HepG2 (cell line): ENCODE data around the gene SQSTM1. TPM values are rescaled to one million over a fixed set of nuclear protein-coding genes. Genes with fewer than 3 reads are reported as not detected.

Experiments
- AKAP8 ChIP-seq: sonication (generic); formaldehyde crosslinking; IDR thresholded peaks from 2 replicates; pipeline ENCODE4 v1.5.1; 2020; ENCODE audit warnings: mild to moderate bottlenecking, missing genetic modification reagents
- CBX5 ChIP-seq: sonication (generic); formaldehyde crosslinking; IDR thresholded peaks from 2 replicates; pipeline ENCODE4 v1.4.0; 2020; ENCODE audit warnings: missing genetic modification reagents, borderline replicate concordance
- EP300 ChIP-seq, 3 experiments: sonication (generic) in 1 of 3; formaldehyde crosslinking in 1 of 3; IDR thresholded peaks; 2 replicates each; pipeline versions ENCODE4 v1.5.1 to v1.6.1; 2011 to 2020; ENCODE audit warnings: low read depth in 2 of 3, low read length in 2 of 3, borderline replicate concordance in 1 of 3, improper control_type of control experiment in 1 of 3, mild to moderate bottlenecking in 1 of 3, missing genetic modification reagents in 1 of 3, moderate library complexity in 1 of 3
- FOXA1 ChIP-seq, 2 experiments: fragments of 450-650 bp in 1 of 2; sonication (generic) in 1 of 2; formaldehyde crosslinking in 1 of 2; IDR thresholded peaks; 2 replicates each; pipeline versions ENCODE4 v1.4.0 to v1.6.1; 2016 to 2020; ENCODE audit warnings: missing genetic modification reagents in 1 of 2
- HDAC6 ChIP-seq: fragments of 200-600 bp; sonication (generic); IDR thresholded peaks from 2 replicates; pipeline ENCODE4 v1.7.0; 2017; ENCODE audit warnings: mild to moderate bottlenecking, antibody characterized with exemption, low read length, low read depth
- JARID2 ChIP-seq: sonication (generic); formaldehyde crosslinking; IDR thresholded peaks from 2 replicates; pipeline ENCODE4 v1.8.1; 2023; ENCODE audit warnings: missing genetic modification reagents, inconsistent platforms; ENCODE audit not compliant: insufficient replicate concordance
- NFYC ChIP-seq: IDR thresholded peaks from 2 replicates; pipeline ENCODE4 v1.6.1; 2016; ENCODE audit warnings: missing genetic modification reagents, missing compliant biosample characterization
- NONO ChIP-seq, 2 experiments: fragments of 450-650 bp in 1 of 2; sonication (generic) in 1 of 2; formaldehyde crosslinking in 1 of 2; IDR thresholded peaks in 1 of 2; conservative IDR thresholded peaks in 1 of 2; 2 replicates each; pipeline versions ENCODE4 v1.6.1 to v1.8.0; 2017 to 2022; ENCODE audit warnings: mild to moderate bottlenecking in 1 of 2, missing genetic modification reagents in 1 of 2, moderate library complexity in 1 of 2
- SRF ChIP-seq: IDR thresholded peaks from 2 replicates; pipeline ENCODE4 v1.6.1; 2011; ENCODE audit warnings: mild to moderate bottlenecking, low read depth, low read length, moderate library complexity
- TBP ChIP-seq: sonication (generic); formaldehyde crosslinking; IDR thresholded peaks from 2 replicates; pipeline ENCODE4 v1.5.0; 2020; ENCODE audit warnings: missing genetic modification reagents
- ZFP41 ChIP-seq: sonication (generic); formaldehyde crosslinking; IDR thresholded peaks from 2 replicates; pipeline ENCODE4 v1.4.0; 2020; ENCODE audit warnings: mild to moderate bottlenecking, missing genetic modification reagents, borderline replicate concordance
- ZGPAT ChIP-seq: IDR thresholded peaks from 2 replicates; pipeline ENCODE4 v1.6.1; 2016; ENCODE audit warnings: mild to moderate bottlenecking
- ZNF44 ChIP-seq: sonication (generic); formaldehyde crosslinking; IDR thresholded peaks from 2 replicates; pipeline ENCODE4 v1.5.1; 2020; ENCODE audit warnings: mild to moderate bottlenecking, missing genetic modification reagents
- ZNF557 ChIP-seq: sonication (generic); formaldehyde crosslinking; IDR thresholded peaks from 2 replicates; pipeline ENCODE4 v1.4.0; 2020; ENCODE audit warnings: missing genetic modification reagents
- ZNF616 ChIP-seq: sonication (generic); formaldehyde crosslinking; IDR thresholded peaks from 2 replicates; pipeline ENCODE4 v1.5.0; 2020; ENCODE audit warnings: low read depth, mild to moderate bottlenecking, missing genetic modification reagents
- ZNF644 ChIP-seq: IDR thresholded peaks from 2 replicates; pipeline ENCODE4 v1.6.1; 2016; ENCODE audit warnings: low read depth
- ZNF703 ChIP-seq: sonication (generic); formaldehyde crosslinking; IDR thresholded peaks from 2 replicates; pipeline ENCODE4 v1.5.1; 2020; ENCODE audit warnings: missing genetic modification reagents, mild to moderate bottlenecking, moderate library complexity, borderline replicate concordance
- polyA plus RNA-seq, 8 experiments: library from polyadenylated mRNA; depleted of rRNA in 3 of 8; stranded (reverse) in 7 of 8; unstranded in 1 of 8; fragments of >200 nt; fragmentation: Illumina TruSeq in 4 of 8; extraction: Trizol in 4 of 8; gene quantifications; 2 replicates each; pipeline versions ENCODE4 v1.2.1 to v1.2.3, GENCODE V29; 2011 to 2016; ENCODE audit warnings: low read depth in 4 of 8, missing spikeins in 1 of 8, mixed read lengths in 1 of 8; ENCODE audit not compliant: insufficient read depth in 1 of 8
- total RNA-seq, 5 experiments: library from RNA; depleted of rRNA; stranded (reverse); fragments of >200 nt; fragmentation: Illumina TruSeq; extraction: Trizol; gene quantifications; 2 replicates each; pipeline ENCODE4 v1.2.3, GENCODE V29; 2016; ENCODE audit warnings: low read depth in 1 of 5
- TF ChIP-seq, protein P1 (sequence below): sonication (generic); formaldehyde crosslinking; IDR thresholded peaks from 2 replicates; pipeline ENCODE4 v1.4.0; 2020; ENCODE audit warnings: mild to moderate bottlenecking, missing genetic modification reagents, borderline replicate concordance
- TF ChIP-seq, protein P2 (sequence below): conservative IDR thresholded peaks from 2 replicates; pipeline ENCODE4 v1.6.1; 2018; ENCODE audit warnings: missing genetic modification reagents
- TF ChIP-seq, protein P3 (sequence below): sonication (generic); formaldehyde crosslinking; IDR thresholded peaks from 2 replicates; pipeline ENCODE4 v1.4.0; 2020; ENCODE audit warnings: missing genetic modification reagents
- TF ChIP-seq, protein P4 (sequence below): sonication (generic); formaldehyde crosslinking; IDR thresholded peaks from 2 replicates; pipeline ENCODE4 v1.4.0; 2020; ENCODE audit warnings: mild to moderate bottlenecking, missing genetic modification reagents

SQSTM1 gene
- total and polyA plus RNA-seq, 2 of the 13 experiments (the other 11 are each of a cell fraction or from before 2014, with no cell fraction given): 90.9 to 160 TPM

- TF ChIP-seq, protein P1, sequence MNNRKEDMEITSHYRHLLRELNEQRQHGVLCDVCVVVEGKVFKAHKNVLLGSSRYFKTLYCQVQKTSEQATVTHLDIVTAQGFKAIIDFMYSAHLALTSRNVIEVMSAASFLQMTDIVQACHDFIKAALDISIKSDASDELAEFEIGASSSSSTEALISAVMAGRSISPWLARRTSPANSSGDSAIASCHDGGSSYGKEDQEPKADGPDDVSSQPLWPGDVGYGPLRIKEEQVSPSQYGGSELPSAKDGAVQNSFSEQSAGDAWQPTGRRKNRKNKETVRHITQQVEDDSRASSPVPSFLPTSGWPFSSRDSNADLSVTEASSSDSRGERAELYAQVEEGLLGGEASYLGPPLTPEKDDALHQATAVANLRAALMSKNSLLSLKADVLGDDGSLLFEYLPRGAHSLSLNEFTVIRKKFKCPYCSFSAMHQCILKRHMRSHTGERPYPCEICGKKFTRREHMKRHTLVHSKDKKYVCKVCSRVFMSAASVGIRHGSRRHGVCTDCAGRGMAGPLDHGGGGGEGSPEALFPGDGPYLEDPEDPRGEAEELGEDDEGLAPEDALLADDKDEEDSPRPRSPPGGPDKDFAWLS (CRISPR knock-in tag): no peak
- no peak for TF ChIP-seq FOXA1 (IDR thresholded peaks at IDR 0.05)
- peak; percentile 44; the same call in 1 of the 2 replicates for TF ChIP-seq FOXA1 (CRISPR knock-in tag; IDR thresholded peaks at IDR 0.05)
- TF ChIP-seq ZNF644 (CRISPR knock-in tag): no peak
- TF ChIP-seq, protein P2, sequence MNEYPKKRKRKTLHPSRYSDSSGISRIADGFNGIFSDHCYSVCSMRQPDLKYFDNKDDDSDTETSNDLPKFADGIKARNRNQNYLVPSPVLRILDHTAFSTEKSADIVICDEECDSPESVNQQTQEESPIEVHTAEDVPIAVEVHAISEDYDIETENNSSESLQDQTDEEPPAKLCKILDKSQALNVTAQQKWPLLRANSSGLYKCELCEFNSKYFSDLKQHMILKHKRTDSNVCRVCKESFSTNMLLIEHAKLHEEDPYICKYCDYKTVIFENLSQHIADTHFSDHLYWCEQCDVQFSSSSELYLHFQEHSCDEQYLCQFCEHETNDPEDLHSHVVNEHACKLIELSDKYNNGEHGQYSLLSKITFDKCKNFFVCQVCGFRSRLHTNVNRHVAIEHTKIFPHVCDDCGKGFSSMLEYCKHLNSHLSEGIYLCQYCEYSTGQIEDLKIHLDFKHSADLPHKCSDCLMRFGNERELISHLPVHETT: no peak
- 0 out of 2 replicates have a peak, but pooled peaks have one; percentile 20 for TF ChIP-seq ZGPAT
- TF ChIP-seq ZFP41: no peak
- TF ChIP-seq, protein P3, sequence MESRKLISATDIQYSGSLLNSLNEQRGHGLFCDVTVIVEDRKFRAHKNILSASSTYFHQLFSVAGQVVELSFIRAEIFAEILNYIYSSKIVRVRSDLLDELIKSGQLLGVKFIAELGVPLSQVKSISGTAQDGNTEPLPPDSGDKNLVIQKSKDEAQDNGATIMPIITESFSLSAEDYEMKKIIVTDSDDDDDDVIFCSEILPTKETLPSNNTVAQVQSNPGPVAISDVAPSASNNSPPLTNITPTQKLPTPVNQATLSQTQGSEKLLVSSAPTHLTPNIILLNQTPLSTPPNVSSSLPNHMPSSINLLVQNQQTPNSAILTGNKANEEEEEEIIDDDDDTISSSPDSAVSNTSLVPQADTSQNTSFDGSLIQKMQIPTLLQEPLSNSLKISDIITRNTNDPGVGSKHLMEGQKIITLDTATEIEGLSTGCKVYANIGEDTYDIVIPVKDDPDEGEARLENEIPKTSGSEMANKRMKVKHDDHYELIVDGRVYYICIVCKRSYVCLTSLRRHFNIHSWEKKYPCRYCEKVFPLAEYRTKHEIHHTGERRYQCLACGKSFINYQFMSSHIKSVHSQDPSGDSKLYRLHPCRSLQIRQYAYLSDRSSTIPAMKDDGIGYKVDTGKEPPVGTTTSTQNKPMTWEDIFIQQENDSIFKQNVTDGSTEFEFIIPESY: peak; percentile 100
- no peak for TF ChIP-seq ZNF557
- TF ChIP-seq CBX5 (CRISPR knock-in tag): no peak
- TF ChIP-seq, protein P4, sequence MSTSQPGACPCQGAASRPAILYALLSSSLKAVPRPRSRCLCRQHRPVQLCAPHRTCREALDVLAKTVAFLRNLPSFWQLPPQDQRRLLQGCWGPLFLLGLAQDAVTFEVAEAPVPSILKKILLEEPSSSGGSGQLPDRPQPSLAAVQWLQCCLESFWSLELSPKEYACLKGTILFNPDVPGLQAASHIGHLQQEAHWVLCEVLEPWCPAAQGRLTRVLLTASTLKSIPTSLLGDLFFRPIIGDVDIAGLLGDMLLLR: no peak
- TF ChIP-seq AKAP8: peak; percentile 79
- TF ChIP-seq HDAC6: no peak
- TF ChIP-seq NONO (IDR thresholded peaks at IDR 0.05): no peak
- no peak for TF ChIP-seq NONO (CRISPR knock-in tag; conservative IDR thresholded peaks at IDR 0.05)
- no peak for TF ChIP-seq ZNF616 (CRISPR knock-in tag)
- TF ChIP-seq TBP (CRISPR knock-in tag): no peak
- TF ChIP-seq ZNF703 (CRISPR knock-in tag): no peak
- TF ChIP-seq NFYC (CRISPR knock-in tag): no peak
- no peak for TF ChIP-seq ZNF44 (CRISPR knock-in tag)
- no peak for TF ChIP-seq JARID2
- no peak for TF ChIP-seq EP300 (IDR thresholded peaks at IDR 0.05; ENCODE audit: low read depth in 2 of 2, low read length in 2 of 2)
- TF ChIP-seq EP300 (CRISPR knock-in tag; IDR thresholded peaks at IDR 0.05; ENCODE audit: borderline replicate concordance): no peak
- no peak for TF ChIP-seq SRF
These were observed 19.1 kb upstream of the SQSTM1 start (continued) for GRCh38 chr5:179801304-179802206.
